ENCODE data around the gene RCAN2.

The RCAN2 gene

DNA sequence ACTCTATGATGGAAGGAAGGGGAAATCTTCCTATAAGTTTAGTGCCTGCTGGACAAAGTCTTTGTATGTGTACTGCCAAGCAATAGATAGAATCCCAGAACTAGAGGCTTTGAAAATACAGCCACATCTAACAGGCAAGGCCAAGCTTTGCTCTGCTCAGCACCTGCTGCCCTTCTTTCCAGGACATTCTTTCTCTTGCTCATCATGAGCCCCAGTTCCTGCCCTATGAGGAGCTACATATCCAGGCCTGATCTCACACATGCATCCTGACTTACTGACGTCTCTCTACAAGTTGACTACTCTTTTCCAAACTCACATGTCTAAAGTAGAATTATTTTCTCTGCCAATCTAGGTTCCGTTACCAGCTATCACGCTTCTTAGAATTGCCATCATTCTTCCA is 256.0 kb downstream of the RCAN2 start:
- DNase-seq (ENCODE audit: low read depth), result no peak
- H3K4me3 ChIP-seq (ENCODE audit: low read length), result no peak overlapping the region
- TF ChIP-seq, protein P1, sequence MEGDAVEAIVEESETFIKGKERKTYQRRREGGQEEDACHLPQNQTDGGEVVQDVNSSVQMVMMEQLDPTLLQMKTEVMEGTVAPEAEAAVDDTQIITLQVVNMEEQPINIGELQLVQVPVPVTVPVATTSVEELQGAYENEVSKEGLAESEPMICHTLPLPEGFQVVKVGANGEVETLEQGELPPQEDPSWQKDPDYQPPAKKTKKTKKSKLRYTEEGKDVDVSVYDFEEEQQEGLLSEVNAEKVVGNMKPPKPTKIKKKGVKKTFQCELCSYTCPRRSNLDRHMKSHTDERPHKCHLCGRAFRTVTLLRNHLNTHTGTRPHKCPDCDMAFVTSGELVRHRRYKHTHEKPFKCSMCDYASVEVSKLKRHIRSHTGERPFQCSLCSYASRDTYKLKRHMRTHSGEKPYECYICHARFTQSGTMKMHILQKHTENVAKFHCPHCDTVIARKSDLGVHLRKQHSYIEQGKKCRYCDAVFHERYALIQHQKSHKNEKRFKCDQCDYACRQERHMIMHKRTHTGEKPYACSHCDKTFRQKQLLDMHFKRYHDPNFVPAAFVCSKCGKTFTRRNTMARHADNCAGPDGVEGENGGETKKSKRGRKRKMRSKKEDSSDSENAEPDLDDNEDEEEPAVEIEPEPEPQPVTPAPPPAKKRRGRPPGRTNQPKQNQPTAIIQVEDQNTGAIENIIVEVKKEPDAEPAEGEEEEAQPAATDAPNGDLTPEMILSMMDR (conservative IDR thresholded peaks at IDR 0.05; ENCODE audit: low read length), result no peak

DNA sequence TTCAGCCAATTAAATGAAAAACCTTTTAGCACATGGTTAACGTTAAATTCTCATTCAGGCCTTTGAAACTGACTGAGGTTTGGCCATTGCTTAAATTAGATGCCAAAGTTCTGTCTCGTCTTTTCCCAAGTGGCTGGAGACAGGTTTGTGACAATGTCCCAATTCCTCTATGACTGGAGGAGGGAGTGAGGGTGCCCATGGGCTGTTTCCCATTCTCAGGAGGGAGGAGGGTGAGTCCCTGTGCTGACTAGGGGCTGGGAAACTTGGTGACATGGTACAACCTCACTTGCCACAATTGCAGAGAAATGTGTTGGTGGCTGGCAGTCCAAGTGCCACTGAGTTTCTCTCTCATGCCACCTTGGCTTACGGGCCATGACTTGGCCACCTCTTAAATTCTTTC is 256.5 kb downstream of the RCAN2 start:
- no peak overlapping the region for H3K4me3 ChIP-seq (ENCODE audit: low read length)
- TF ChIP-seq, protein P1 (conservative IDR thresholded peaks at IDR 0.05; ENCODE audit: low read length), result no peak
- DNase-seq (ENCODE audit: low read depth), result no peak

DNA sequence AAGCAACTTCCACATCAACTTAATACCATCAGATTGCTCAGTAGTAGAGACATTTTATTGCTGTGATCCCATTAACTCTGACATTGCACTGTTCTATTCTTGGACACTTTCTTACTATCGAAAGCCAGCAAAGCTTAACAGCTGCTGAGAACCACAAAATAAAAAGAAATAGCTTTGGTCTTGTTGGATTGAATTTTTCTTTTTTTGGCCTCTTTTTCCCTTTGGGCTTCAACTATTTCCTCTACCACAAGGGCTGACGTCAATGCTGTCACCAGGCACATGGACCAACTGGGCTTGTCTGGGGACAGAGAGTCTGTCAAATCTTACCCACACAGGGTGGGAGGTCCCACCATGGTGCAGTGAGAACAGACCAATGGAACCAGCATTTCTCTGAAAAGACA is 257.1 kb downstream of the RCAN2 start:
- TF ChIP-seq, protein P1 (conservative IDR thresholded peaks at IDR 0.05; ENCODE audit: low read length), result no peak
- DNase-seq (ENCODE audit: low read depth), result peak; percentile 50
- H3K4me3 ChIP-seq (ENCODE audit: low read length), result no peak overlapping the region

DNA sequence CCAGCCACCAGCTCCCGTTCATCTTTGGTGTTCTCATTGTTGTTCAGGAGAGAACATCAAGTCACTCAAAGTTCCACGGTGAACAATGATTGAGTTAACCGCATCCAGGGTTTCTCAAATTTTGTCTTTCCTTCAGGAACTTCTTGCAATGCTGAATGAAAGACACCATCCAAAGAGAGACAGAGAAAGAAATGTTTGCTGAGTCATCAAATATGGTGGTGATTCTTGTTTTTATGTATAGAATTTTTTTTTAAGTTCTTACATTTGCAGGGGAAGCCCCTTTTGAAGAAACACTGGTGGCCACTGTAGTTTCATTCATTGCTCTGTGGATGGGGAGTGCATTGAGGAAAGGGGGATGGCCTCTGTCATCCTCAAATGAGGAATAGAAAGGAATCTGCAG is 258.1 kb downstream of the RCAN2 start:
- TF ChIP-seq, protein P1 (conservative IDR thresholded peaks at IDR 0.05; ENCODE audit: low read length), result no peak
- H3K4me3 ChIP-seq (ENCODE audit: low read length), result no peak overlapping the region
- no peak for DNase-seq (ENCODE audit: low read depth)

DNA sequence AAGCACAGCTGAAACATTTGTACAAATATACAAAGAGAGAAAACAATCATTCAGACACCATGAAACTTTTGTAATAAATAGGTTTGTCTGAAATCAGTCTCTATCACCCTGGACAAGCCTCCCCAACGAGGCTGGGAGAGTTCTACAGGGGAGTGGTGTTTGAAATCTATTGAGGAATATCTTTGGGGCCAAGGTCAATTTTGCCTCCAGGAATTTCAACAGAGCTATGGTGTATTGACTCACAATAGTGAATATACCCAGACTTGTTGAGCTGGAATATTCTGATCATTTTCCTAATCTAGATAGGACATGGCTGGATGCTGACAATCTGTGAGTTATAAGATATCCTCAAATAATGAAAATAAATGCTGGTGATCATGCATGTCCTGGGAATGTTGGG is 269.0 kb downstream of the RCAN2 start:
- no peak overlapping the region for H3K4me3 ChIP-seq (ENCODE audit: low read length)

DNA sequence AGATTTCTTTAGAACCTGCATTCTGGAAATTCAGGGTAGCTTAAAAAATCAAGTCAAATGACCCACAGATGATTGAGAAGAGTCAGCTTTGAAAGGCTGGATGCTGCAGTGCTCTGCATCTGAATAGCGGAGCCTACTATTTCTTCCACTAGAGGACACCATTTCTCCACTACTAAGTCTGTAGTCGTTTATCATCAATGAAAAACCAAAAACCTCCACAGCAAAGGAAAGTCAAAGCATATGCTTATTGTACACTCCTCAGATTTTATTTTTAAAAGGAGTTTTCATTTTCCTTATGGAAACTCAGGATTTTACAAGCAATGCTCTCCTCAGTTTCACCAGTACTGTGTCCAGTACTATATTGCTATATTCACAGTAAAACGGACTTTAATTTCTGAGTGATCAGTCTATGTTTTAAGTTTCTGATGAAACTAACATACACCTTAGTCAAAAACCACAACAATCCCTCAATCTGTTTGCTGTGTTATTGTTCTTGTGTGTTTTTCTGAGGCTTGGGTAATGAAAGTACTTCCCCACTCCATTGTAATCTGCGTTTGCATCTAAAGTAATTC is 269.9 kb downstream of the RCAN2 start:
- H3K4me3 ChIP-seq (ENCODE audit: low read length), result no peak overlapping the region
- TF ChIP-seq, protein P1 (conservative IDR thresholded peaks at IDR 0.05; ENCODE audit: low read length), result peak; percentile 98
- peak; percentile 52 for DNase-seq (ENCODE audit: low read depth)

More for the DNA sequence above, 269.0 kb downstream of the RCAN2 start:
- DNase-seq (ENCODE audit: low read depth), result no peak
- TF ChIP-seq, protein P1 (conservative IDR thresholded peaks at IDR 0.05; ENCODE audit: low read length), result no peak

DNA sequence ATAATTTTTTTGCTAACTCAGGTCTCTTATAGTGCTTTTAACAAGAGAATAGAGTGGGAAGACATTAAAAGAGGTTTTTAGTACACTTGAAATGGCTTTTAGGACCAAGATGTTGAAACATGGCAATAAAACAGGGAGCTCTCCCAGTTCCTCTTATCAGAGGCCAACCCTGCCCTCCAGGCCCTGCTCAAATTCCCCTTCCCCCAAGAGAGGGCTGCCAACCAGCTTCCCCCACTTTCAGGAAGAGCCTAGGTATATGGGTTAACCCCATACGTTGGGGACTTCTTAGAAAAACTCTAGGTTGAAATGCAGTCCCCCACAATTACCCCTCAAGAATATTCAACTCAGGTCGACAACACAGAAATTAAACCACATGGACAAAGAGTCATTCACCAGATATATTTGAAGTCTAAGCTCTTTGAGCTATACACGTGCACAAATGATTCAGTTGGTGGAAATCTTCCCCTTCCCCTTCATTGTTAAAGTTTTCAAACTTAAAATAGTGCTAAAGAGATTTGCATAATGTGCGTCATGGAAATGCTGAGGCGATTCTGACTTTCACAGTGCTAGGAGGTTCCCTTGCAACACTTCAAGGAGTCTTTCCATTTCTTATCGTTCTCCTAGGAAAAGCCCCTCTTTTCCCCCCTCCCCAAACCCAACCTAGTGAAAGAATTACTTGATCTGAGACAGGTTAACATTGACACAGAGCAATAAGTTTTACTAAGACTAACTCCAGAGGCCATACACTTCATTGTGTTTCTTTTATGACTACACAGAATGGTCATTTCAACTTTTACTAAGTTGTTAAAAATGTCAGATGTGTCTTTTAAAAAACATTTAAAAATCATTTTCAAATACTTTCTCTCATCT is 270.7 kb downstream of the RCAN2 start:
- H3K4me3 ChIP-seq (ENCODE audit: low read length), result no peak overlapping the region
- TF ChIP-seq, protein P1 (conservative IDR thresholded peaks at IDR 0.05; ENCODE audit: low read length), result no peak
- no peak for DNase-seq (ENCODE audit: low read depth)

Data from AG10803 (cell line).